SIG-M5 treated with dmso at 0.1 percent for 504 hours (cell line): ENCODE measurements around the gene SMPD4.
"Not testable (repeated sequence)": the region's sequence is repeated elsewhere in the genome, so short reads cannot be mapped to it uniquely, and the experiment has no call there.

Source experiments
- DNase-seq: peaks from one replicate; lab custom pipeline; 2025; ENCODE audit not compliant: unreplicated experiment; lab: John Stamatoyannopoulos, UW

The SMPD4 gene

GRCh38 chr2:130157825-130158514, 23.4 kb downstream of the SMPD4 start:
- DNase-seq, result not testable (repeated sequence)

DNA sequence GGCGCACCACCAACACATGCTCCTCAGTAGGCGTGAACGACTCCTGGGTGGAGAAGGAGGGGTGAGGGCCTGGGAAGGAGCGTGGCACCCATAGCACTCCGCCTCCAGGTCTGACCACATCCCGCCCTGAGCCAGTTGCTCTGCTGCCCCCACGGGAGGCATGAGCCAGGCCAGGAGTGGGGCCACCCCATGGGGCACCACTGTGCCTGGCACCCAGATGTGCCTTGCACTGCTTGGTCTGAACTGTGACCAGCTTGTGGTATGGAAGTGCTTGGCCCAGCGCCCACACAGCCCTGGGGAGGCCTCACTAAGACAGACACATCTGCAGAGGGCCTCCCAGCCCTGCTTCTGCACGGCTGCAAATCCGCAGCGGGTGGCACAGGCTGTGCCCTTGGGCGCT, 24.0 kb downstream of the SMPD4 start:
- not testable (repeated sequence) for DNase-seq

- DNase-seq, result no peak
Observed at GRCh38 chr2:130156624-130157004, 24.8 kb downstream of the SMPD4 start.

GRCh38 chr2:130155956-130156623, 25.3 kb downstream of the SMPD4 start:
- peak; percentile 23 for DNase-seq

GRCh38 chr2:130154773-130155765, 26.3 kb downstream of the SMPD4 start:
- no peak for DNase-seq

- DNase-seq, result not testable (repeated sequence)
Observed at GRCh38 chr2:130154423-130154770, 27.0 kb downstream of the SMPD4 start.

- DNase-seq, result not testable (repeated sequence)
Observed at GRCh38 chr2:130153721-130154422, 27.5 kb downstream of the SMPD4 start.

GRCh38 chr2:130152816-130153595, 28.4 kb downstream of the SMPD4 start:
- no peak for DNase-seq

DNA sequence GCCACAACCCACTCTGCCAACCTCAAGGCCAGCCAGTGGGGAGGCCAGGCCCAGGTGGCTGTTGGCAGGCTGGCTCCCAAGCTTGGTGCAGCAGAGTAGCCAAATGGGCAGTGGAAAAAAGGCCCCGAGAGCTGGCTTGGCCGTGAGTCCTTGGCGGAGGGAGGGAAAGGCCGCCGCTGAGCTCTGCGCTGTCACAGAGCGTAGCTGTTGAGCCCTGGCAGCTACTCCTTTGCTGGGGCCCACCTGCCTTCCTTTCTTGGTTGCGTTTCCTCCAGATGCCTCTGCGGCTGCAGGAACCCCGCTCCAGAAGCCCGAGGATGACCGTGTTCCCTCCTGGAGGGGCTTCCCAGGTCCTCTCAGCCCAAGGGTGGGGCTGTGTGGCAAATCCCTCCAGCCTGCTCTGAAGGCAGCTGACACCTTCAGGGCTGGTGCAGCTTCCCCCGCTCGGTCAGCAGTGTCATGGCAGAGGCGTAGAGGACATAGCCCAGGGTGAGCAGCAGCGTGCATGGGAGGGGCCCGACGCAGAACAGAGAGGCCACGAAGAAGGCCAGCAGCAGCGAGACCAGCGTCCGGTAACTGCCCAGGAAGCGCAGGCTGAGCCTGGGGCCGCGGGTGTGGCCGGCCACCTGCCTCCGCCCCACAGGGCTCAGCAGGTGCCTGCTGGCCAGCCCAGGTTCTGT, 29.1 kb downstream of the SMPD4 start:
- not testable (repeated sequence) for DNase-seq

DNA sequence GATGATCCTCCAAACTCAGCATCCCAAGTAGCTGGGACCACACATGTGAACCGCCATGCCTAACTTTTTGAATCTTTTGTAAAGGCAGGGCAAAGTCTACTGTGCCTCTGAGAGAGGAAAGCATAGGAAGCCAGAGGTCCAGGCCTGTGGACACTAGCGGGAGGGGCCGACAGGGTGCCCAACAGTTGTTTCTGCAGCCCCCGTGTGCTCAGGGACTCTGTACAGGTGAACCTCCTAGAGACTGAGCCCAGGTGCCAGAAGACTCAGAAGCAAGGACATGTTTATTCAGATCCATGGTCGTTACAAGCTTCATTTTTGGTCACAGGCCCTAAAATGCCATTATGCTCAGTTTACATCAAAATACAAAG, 30.3 kb downstream of the SMPD4 start:
- not testable (repeated sequence) for DNase-seq

GRCh38 chr2:130150181-130151144, 30.9 kb downstream of the SMPD4 start:
- DNase-seq, result no peak

DNA sequence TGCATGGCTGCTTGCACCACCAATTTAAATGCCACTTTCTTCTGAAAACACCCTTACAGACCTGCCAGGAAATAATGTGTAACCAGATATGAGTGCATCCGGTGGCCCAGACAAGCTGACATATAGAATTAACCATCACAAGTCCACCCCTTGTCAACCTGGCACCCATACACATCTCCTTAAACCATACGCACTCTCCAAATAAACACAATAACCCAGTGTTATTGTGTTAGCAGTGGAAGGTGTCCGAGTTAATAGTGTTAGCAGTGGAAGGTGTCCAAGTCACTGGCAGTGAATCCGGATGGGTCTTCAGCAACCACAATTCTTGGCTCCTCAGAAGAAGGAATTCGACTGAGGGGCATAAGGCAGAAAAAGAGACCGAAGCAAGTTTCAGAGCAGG, 32.9 kb downstream of the SMPD4 start:
- not testable (repeated sequence) for DNase-seq

- DNase-seq, result not testable (repeated sequence)
Observed at GRCh38 chr2:130145006-130145414, 36.4 kb downstream of the SMPD4 start, which contains the start of gene CCDC74B. CCDC74B (minus strand) TSS chr2:130145112; CDS start chr2:130144996, 116 bp downstream.

GRCh38 chr2:130143266-130144039, 37.9 kb downstream of the SMPD4 start:
- not testable (repeated sequence) for DNase-seq

DNA sequence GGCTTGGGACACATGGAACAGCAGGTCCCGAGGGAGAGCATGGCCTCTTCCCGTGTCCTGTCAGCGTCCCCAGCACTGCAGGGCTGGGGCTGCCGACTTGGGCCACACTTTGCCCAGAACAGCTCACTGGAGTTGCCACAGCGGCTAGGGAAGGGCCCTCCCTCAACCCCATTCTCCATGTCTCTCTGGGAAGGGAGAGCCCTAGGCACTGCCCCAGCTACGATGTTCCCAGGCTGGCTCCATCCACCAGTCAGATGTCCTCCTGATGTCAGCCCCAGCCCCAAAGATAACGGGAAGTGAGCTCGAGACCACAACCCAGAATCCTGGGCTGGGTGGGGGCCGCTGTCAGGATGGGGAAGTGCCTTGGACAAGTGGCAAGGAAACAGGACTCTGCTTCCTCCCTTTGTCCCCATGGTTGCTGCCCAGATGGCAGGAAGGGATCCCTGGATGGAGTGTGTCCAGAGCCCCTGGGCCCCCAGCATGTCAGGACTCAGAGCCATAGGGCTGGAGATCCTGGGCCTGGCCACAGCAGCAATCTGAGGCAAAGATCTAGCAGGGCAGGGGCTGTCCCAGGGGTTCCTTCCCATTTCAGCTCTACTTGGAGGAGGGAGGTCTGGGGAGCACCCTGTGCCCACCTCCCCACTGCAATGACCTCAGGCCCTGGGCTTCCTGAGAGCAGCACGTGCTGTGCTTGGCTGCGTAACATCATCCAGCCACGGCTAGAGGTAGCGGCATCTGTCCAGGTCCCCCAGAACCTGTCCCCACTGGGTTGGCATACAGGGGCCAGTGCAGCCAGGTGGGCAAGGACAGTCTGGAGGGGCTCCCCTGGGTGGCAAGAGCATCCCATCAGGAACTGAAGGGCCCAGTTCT, 38.8 kb downstream of the SMPD4 start:
- DNase-seq, result not testable (repeated sequence)

DNA sequence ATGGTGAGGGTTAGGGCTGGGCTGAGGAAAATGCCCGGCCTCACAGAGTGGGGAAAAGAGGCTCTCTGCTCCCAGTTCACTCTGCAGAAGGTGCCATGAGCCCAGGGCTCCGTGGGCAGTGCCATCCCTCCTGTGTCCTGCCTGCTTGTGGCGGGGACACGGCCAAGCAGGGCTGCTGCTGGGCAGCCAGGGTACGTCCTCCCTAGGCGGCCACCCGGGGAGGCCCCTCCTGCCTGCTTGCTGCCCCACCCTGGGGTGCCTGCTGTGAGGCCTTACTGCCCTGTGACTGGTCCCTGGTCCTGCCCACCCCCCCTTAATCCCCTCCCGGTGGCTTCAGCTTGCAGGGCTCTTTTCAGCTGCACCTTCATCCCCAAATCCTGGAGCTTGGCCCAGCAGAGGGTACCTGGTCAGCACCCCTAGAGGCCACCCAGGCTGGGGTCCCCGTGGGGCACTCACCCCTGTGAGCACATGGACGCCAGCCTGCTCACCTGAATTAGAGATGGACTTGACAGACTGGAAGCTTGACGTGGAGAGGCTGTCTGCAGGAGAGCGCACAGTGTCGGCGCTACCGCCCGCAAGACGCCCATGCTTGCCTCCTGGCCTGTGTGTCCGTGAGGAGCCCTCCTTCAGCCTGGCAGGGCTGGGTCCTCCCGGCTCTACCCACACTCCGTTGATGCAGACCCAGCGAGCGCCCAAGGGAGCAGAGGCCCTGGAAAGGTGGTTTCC, 39.6 kb downstream of the SMPD4 start:
- not testable (repeated sequence) for DNase-seq
